Natural killer cell (primary cell): Measurements from ENCODE around the gene PLEKHJ1. TPM values are rescaled to one million over a fixed set of nuclear protein-coding genes. Genes with fewer than 3 reads are reported as not detected.

Experiments used
- ATAC-seq, 3 donors: fragments of 150-1000 bp in 2 of 3; fragments of 200-7000 bp in 1 of 3; cut with Tn5 transposase; 1 replicate in 1 of 3; 2 replicates in 2 of 3; pipeline ENCODE4 v1.10.0; 2021; ENCODE audit warnings: mild to moderate bottlenecking in 2 of 3, moderate library complexity in 2 of 3
- DNase-seq, 2 donors: peaks; one replicate each; pipeline versions ENCODE4 v3.0.0 to v3.0.0-alpha.2; 2013 to 2021; ENCODE audit warnings: mixed read lengths in 1 of 2
- H3K27ac ChIP-seq: one replicate; pipeline ENCODE4 v1.5.1; 2013; ENCODE audit warnings: mild to moderate bottlenecking, low read length
- H3K27me3 ChIP-seq: one replicate; pipeline ENCODE4 v1.6.1; 2013; ENCODE audit warnings: low read length; ENCODE audit not compliant: control insufficient read depth, insufficient read depth
- H3K36me3 ChIP-seq: one replicate; pipeline ENCODE4 v1.6.1; 2013; ENCODE audit warnings: low read length; ENCODE audit not compliant: control insufficient read depth, insufficient read depth
- H3K4me1 ChIP-seq: one replicate; pipeline ENCODE4 v1.6.1; 2013; ENCODE audit warnings: low read length; ENCODE audit not compliant: control insufficient read depth, insufficient read depth
- H3K4me3 ChIP-seq: one replicate; pipeline ENCODE4 v1.5.1; 2013; ENCODE audit warnings: low read length
- H3K9me3 ChIP-seq: one replicate; pipeline ENCODE4 v1.6.1; 2013; ENCODE audit warnings: low read length; ENCODE audit not compliant: control insufficient read depth, insufficient read depth
- H3K27ac Mint-ChIP-seq, 2 donors: one replicate each; pipeline ENCODE4 v1.8.0; 2022; ENCODE audit warnings: mild to moderate bottlenecking in 2 of 2, mixed read lengths in 2 of 2, moderate library complexity in 1 of 2
- H3K27me3 Mint-ChIP-seq, 2 donors: one replicate each; pipeline ENCODE4 v1.8.0; 2022; ENCODE audit warnings: low read depth in 2 of 2, mixed read lengths in 2 of 2
- H3K36me3 Mint-ChIP-seq: one replicate; pipeline ENCODE4 v1.8.0; 2022; ENCODE audit warnings: mixed read lengths
- H3K4me1 Mint-ChIP-seq, 2 donors: one replicate each; pipeline ENCODE4 v1.8.0; 2022; ENCODE audit warnings: mixed read lengths in 2 of 2
- H3K4me3 Mint-ChIP-seq: one replicate; pipeline ENCODE4 v1.8.0; 2022; ENCODE audit warnings: mild to moderate bottlenecking, moderate library complexity, mixed read lengths
- H3K9me3 Mint-ChIP-seq, 2 donors: one replicate each; pipeline ENCODE4 v1.8.0; 2022; ENCODE audit warnings: mixed read lengths in 2 of 2
- WGBS: methylation state at CpG from one replicate; pipeline ENCODE4 v1.1.7; 2013; ENCODE audit warnings: missing lambda C conversion rate; ENCODE audit not compliant: insufficient coverage; 5-methylcytosine and 5-hydroxymethylcytosine counted together
- intact Hi-C: fragments of 100-400 bp; cut with micrococcal nuclease; formaldehyde crosslinking; loops from one replicate; pipeline ENCODE4 v1.14.2; 2022
- total RNA-seq, 4 donors: library from RNA; stranded (reverse); fragments of 120-200 nt in 1 of 4; gene quantifications; one replicate each; pipeline versions ENCODE4 v1.2.3 to v1.2.4, GENCODE V29; 2013 to 2022
- TF ChIP-seq, protein P1 (sequence below): fragments of 200-600 bp; IDR thresholded peaks from one replicate; pipeline ENCODE4 v1.8.0; 2022; ENCODE audit warnings: antibody characterized with exemption

Gene PLEKHJ1
- total RNA-seq, 3 donors from 2014 or later (not counting 1 experiment from before 2014, with no cell fraction given) = 36.7 to 45.8 (median 44.7) TPM

- Histone ChIP-seq H3K27ac (no peak overlapping the region), H3K4me1 (no peaks in the 10 kb centered on the region), H3K9me3 (no peaks in the 10 kb centered on the region), H3K27me3 (no peaks in the 10 kb centered on the region), H3K4me3 (no peak overlapping the region), H3K36me3 (peaks cover 59% of the 10 kb centered on the region)
- intact Hi-C loops = no loop called here
- H3K27me3 Mint-ChIP-seq = no peaks in the 10 kb centered on the region
- no peak overlapping the region for H3K4me3 Mint-ChIP-seq
- 97% methylated on average over 22 of the region's 22 CpGs for WGBS
- no peaks in the 10 kb centered on the region for H3K36me3 Mint-ChIP-seq
- DNase-seq = no peak
- no peaks in the 10 kb centered on the region for H3K9me3 Mint-ChIP-seq
- TF ChIP-seq, protein P1, sequence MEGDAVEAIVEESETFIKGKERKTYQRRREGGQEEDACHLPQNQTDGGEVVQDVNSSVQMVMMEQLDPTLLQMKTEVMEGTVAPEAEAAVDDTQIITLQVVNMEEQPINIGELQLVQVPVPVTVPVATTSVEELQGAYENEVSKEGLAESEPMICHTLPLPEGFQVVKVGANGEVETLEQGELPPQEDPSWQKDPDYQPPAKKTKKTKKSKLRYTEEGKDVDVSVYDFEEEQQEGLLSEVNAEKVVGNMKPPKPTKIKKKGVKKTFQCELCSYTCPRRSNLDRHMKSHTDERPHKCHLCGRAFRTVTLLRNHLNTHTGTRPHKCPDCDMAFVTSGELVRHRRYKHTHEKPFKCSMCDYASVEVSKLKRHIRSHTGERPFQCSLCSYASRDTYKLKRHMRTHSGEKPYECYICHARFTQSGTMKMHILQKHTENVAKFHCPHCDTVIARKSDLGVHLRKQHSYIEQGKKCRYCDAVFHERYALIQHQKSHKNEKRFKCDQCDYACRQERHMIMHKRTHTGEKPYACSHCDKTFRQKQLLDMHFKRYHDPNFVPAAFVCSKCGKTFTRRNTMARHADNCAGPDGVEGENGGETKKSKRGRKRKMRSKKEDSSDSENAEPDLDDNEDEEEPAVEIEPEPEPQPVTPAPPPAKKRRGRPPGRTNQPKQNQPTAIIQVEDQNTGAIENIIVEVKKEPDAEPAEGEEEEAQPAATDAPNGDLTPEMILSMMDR = no peak
- no peak for ATAC-seq
- no peak overlapping the region for H3K27ac Mint-ChIP-seq
- peaks cover 0 to 5% of the 10 kb centered on the region in 2 donors for H3K4me1 Mint-ChIP-seq
These were observed 18.5 kb downstream of the PLEKHJ1 start for GRCh38 chr19:2217591-2217990.

- no peaks in the 10 kb centered on the region for H3K27me3 Mint-ChIP-seq
- no peaks in the 10 kb centered on the region for H3K4me1 ChIP-seq
- no peaks in the 10 kb centered on the region for H3K9me3 ChIP-seq
- intact Hi-C loops = no loop called here
- TF ChIP-seq, protein P1 = no peak
- no peak overlapping the region for H3K27ac Mint-ChIP-seq
- H3K36me3 Mint-ChIP-seq = no peaks in the 10 kb centered on the region
- H3K27me3 ChIP-seq = no peaks in the 10 kb centered on the region
- DNase-seq = no peak
- WGBS = 97% methylated on average over 43 of the region's 43 CpGs
- no peak overlapping the region for H3K4me3 Mint-ChIP-seq
- peaks cover 60% of the 10 kb centered on the region for H3K36me3 ChIP-seq
- no peak overlapping the region for H3K4me3 ChIP-seq
- H3K9me3 Mint-ChIP-seq = no peaks in the 10 kb centered on the region
- no peak for ATAC-seq
- no peak overlapping the region for H3K27ac ChIP-seq
- peaks cover 0 to 5% of the 10 kb centered on the region in 2 donors for H3K4me1 Mint-ChIP-seq
These were observed 19.5 kb downstream of the PLEKHJ1 start for GRCh38 chr19:2216361-2217225.

- no peak overlapping the region for H3K27ac ChIP-seq
- no peaks in the 10 kb centered on the region for H3K27me3 ChIP-seq
- Mint-ChIP-seq H3K4me3 (no peak overlapping the region), H3K27me3 (no peaks in the 10 kb centered on the region), H3K9me3 (no peaks in the 10 kb centered on the region), H3K27ac (no peak overlapping the region), H3K36me3 (no peaks in the 10 kb centered on the region), H3K4me1 (peaks cover 0 to 5% of the 10 kb centered on the region in 2 donors)
- TF ChIP-seq, protein P1 = no peak
- peak in 1 of 2 donors; percentile 67 for DNase-seq
- H3K9me3 ChIP-seq = no peaks in the 10 kb centered on the region
- WGBS = 89% methylated on average over 31 of the region's 31 CpGs
- peaks cover 68% of the 10 kb centered on the region for H3K36me3 ChIP-seq
- H3K4me3 ChIP-seq = no peak overlapping the region
- H3K4me1 ChIP-seq = no peaks in the 10 kb centered on the region
- ATAC-seq = no peak
- intact Hi-C loops = no loop called here
These were observed 20.8 kb downstream of the PLEKHJ1 start for GRCh38 chr19:2215281-2215751.
